ENCODE data around the gene ANO3.
A peak's percentile ranks its signal among the peaks of the same experiment; 100 is the strongest.
"Not testable (repeated sequence)": the region's sequence is repeated elsewhere in the genome, so short reads cannot be mapped to it uniquely, and the experiment has no call there.

ANO3 gene

GRCh38 chr11:26287067-26287518 is 44.8 kb upstream of the ANO3 start:
- Histone ChIP-seq H4K91ac (ENCODE audit: low read depth, low read length) (no peak overlapping the region), H3K4me3 (ENCODE audit: low read depth, low read length) (no peak overlapping the region), H3K27ac (ENCODE audit: low read depth, low read length) (no peak overlapping the region), H3K79me2 (ENCODE audit: control insufficient read depth, insufficient read depth, low read length, poor library complexity) (no peaks in the 10 kb centered on the region), H3K9ac (ENCODE audit: low read length) (no peak overlapping the region), H3K27me3 (ENCODE audit: insufficient read depth, low read length) (no peaks in the 10 kb centered on the region), H3K79me1 (ENCODE audit: low read length) (no peaks in the 10 kb centered on the region), H4K12ac (ENCODE audit: low read depth, low read length) (no peak overlapping the region), H3K14ac (ENCODE audit: low read length) (no peak overlapping the region), H3K4me1 (ENCODE audit: control insufficient read depth in 1 of 2, insufficient read depth in 2 of 2, low read length in 2 of 2) (no peaks in the 10 kb centered on the region), H3K9me3 (ENCODE audit: insufficient read depth, low read depth, low read length) (no peaks in the 10 kb centered on the region), H3K4ac (ENCODE audit: low read depth, low read length) (no peak overlapping the region), H2AK5ac (ENCODE audit: low read length) (no peak overlapping the region), H3K23ac (ENCODE audit: low read length) (no peak overlapping the region), H2BK5ac (ENCODE audit: low read depth, low read length, poor library complexity) (no peak overlapping the region), H2AFZ (ENCODE audit: insufficient read depth, low read length, poor library complexity) (no peak overlapping the region), H3K36me3 (ENCODE audit: control insufficient read depth in 1 of 2, insufficient read depth in 2 of 2, low read length in 2 of 2) (no peaks in the 10 kb centered on the region), H2BK120ac (ENCODE audit: insufficient read depth, low read length, poor library complexity) (no peak overlapping the region), H4K8ac (ENCODE audit: low read depth, low read length) (no peak overlapping the region), H3K4me2 (ENCODE audit: low read length) (no peak overlapping the region), H2BK12ac (ENCODE audit: low read length) (no peak overlapping the region), H3K18ac (ENCODE audit: low read length) (no peak overlapping the region)
- no CpG with 5 or more reads among the region's 5 CpGs for WGBS (ENCODE audit: extremely low coverage, insufficient coverage, insufficient read length)
- peak in 1 of 2 donors; percentile 61 for DNase-seq

GRCh38 chr11:26297189-26297975 is 34.5 kb upstream of the ANO3 start:
- DNase-seq, result peak; percentile 31 to 79
- Histone ChIP-seq H3K9ac (ENCODE audit: low read length) (no peak overlapping the region), H3K27me3 (ENCODE audit: insufficient read depth, low read length) (no peaks in the 10 kb centered on the region), H3K23ac (ENCODE audit: low read length) (no peak overlapping the region), H3K4me3 (ENCODE audit: low read depth, low read length) (no peak overlapping the region), H3K9me3 (ENCODE audit: insufficient read depth, low read depth, low read length) (no peaks in the 10 kb centered on the region), H2BK120ac (ENCODE audit: insufficient read depth, low read length, poor library complexity) (no peak overlapping the region), H3K79me1 (ENCODE audit: low read length) (no peaks in the 10 kb centered on the region), H3K14ac (ENCODE audit: low read length) (no peak overlapping the region), H4K12ac (ENCODE audit: low read depth, low read length) (no peak overlapping the region), H3K4me2 (ENCODE audit: low read length) (no peak overlapping the region), H3K4me1 (ENCODE audit: control insufficient read depth in 1 of 2, insufficient read depth in 2 of 2, low read length in 2 of 2) (no peaks in the 10 kb centered on the region), H3K4ac (ENCODE audit: low read depth, low read length) (no peak overlapping the region), H2BK5ac (ENCODE audit: low read depth, low read length, poor library complexity) (no peak overlapping the region), H2BK12ac (ENCODE audit: low read length) (no peak overlapping the region), H2AFZ (ENCODE audit: insufficient read depth, low read length, poor library complexity) (no peak overlapping the region), H2AK5ac (ENCODE audit: low read length) (no peak overlapping the region), H4K8ac (ENCODE audit: low read depth, low read length) (no peak overlapping the region), H3K18ac (ENCODE audit: low read length) (no peak overlapping the region), H3K27ac (ENCODE audit: low read depth, low read length) (no peak overlapping the region), H3K36me3 (ENCODE audit: control insufficient read depth in 1 of 2, insufficient read depth in 2 of 2, low read length in 2 of 2) (no peaks in the 10 kb centered on the region), H4K91ac (ENCODE audit: low read depth, low read length) (no peak overlapping the region), H3K79me2 (ENCODE audit: control insufficient read depth, insufficient read depth, low read length, poor library complexity) (no peaks in the 10 kb centered on the region)
- no CpG with 5 or more reads among the region's 4 CpGs for whole genome bisulfite sequencing (ENCODE audit: extremely low coverage, insufficient coverage, insufficient read length)

GRCh38 chr11:26316372-26316771 is 15.6 kb upstream of the ANO3 start:
- not testable (repeated sequence) for H3K14ac ChIP-seq (ENCODE audit: low read length); H3K18ac ChIP-seq (ENCODE audit: low read length); H3K9me3 ChIP-seq (ENCODE audit: insufficient read depth, low read depth, low read length); H2BK5ac ChIP-seq (ENCODE audit: low read depth, low read length, poor library complexity); H4K12ac ChIP-seq (ENCODE audit: low read depth, low read length); H2BK120ac ChIP-seq (ENCODE audit: insufficient read depth, low read length, poor library complexity); H4K91ac ChIP-seq (ENCODE audit: low read depth, low read length); H3K27me3 ChIP-seq (ENCODE audit: insufficient read depth, low read length); H3K36me3 ChIP-seq (ENCODE audit: control insufficient read depth in 1 of 2, insufficient read depth in 2 of 2, low read length in 2 of 2); H3K23ac ChIP-seq (ENCODE audit: low read length); H3K79me1 ChIP-seq (ENCODE audit: low read length); H3K4me3 ChIP-seq (ENCODE audit: low read depth, low read length); H3K27ac ChIP-seq (ENCODE audit: low read depth, low read length); H3K79me2 ChIP-seq (ENCODE audit: control insufficient read depth, insufficient read depth, low read length, poor library complexity); DNase-seq; H3K4ac ChIP-seq (ENCODE audit: low read depth, low read length); H3K4me2 ChIP-seq (ENCODE audit: low read length); H2AFZ ChIP-seq (ENCODE audit: insufficient read depth, low read length, poor library complexity); H3K4me1 ChIP-seq (ENCODE audit: control insufficient read depth in 1 of 2, insufficient read depth in 2 of 2, low read length in 2 of 2); H2BK12ac ChIP-seq (ENCODE audit: low read length); H2AK5ac ChIP-seq (ENCODE audit: low read length); H3K9ac ChIP-seq (ENCODE audit: low read length); H4K8ac ChIP-seq (ENCODE audit: low read depth, low read length)
- WGBS (ENCODE audit: extremely low coverage, insufficient coverage, insufficient read length), result no CpG with 5 or more reads among the region's 5 CpGs

- H3K4me3 ChIP-seq (ENCODE audit: low read depth, low read length), result no peak overlapping the region
These were observed 12.0 kb upstream of the ANO3 start for GRCh38 chr11:26319906-26320305.

More at GRCh38 chr11:26319906-26320305, 12.0 kb upstream of the ANO3 start:
- Histone ChIP-seq H2AFZ (ENCODE audit: insufficient read depth, low read length, poor library complexity) (no peak overlapping the region), H3K18ac (ENCODE audit: low read length) (no peak overlapping the region), H3K36me3 (ENCODE audit: control insufficient read depth in 1 of 2, insufficient read depth in 2 of 2, low read length in 2 of 2) (no peaks in the 10 kb centered on the region), H2BK120ac (ENCODE audit: insufficient read depth, low read length, poor library complexity) (no peak overlapping the region), H3K79me2 (ENCODE audit: control insufficient read depth, insufficient read depth, low read length, poor library complexity) (no peaks in the 10 kb centered on the region), H3K4me2 (ENCODE audit: low read length) (no peak overlapping the region), H3K79me1 (ENCODE audit: low read length) (no peaks in the 10 kb centered on the region), H3K27me3 (ENCODE audit: insufficient read depth, low read length) (no peaks in the 10 kb centered on the region), H4K12ac (ENCODE audit: low read depth, low read length) (no peak overlapping the region), H2AK5ac (ENCODE audit: low read length) (no peak overlapping the region), H2BK12ac (ENCODE audit: low read length) (no peak overlapping the region), H3K14ac (ENCODE audit: low read length) (no peak overlapping the region), H3K4me1 (ENCODE audit: control insufficient read depth in 1 of 2, insufficient read depth in 2 of 2, low read length in 2 of 2) (peaks cover 0 to 2% of the 10 kb centered on the region in 2 experiments), H3K9ac (ENCODE audit: low read length) (no peak overlapping the region), H2BK5ac (ENCODE audit: low read depth, low read length, poor library complexity) (no peak overlapping the region), H3K23ac (ENCODE audit: low read length) (no peak overlapping the region), H4K91ac (ENCODE audit: low read depth, low read length) (no peak overlapping the region), H3K9me3 (ENCODE audit: insufficient read depth, low read depth, low read length) (no peaks in the 10 kb centered on the region), H4K8ac (ENCODE audit: low read depth, low read length) (no peak overlapping the region), H3K4ac (ENCODE audit: low read depth, low read length) (no peak overlapping the region), H3K27ac (ENCODE audit: low read depth, low read length) (no peak overlapping the region)
- WGBS (ENCODE audit: extremely low coverage, insufficient coverage, insufficient read length), result no CpG with 5 or more reads among the region's 2 CpGs
- no peak for DNase-seq

Data from trophoblast cell (in vitro differentiated cells and primary cell).